SK-MEL-5 (cell line): ENCODE data around the gene BCOR. TPM values are rescaled to one million over a fixed set of nuclear protein-coding genes. Genes with fewer than 3 reads are reported as not detected.

ENCODE experiments used
- DNase-seq: peaks from one replicate; pipeline ENCODE4 v3.0.0-alpha.2; 2016; ENCODE audit warnings: low read depth, low spot score
- in situ Hi-C: cut with HindIII; loops from 2 replicates; pipeline ENCODE4 v1.10.0; 2016; ENCODE audit warnings: low sequenced_read_pairs, high pct_unique_total_duplicates, low pct_unique_long_range_greater_than_20kb
- total RNA-seq: library from RNA; depleted of rRNA; stranded (reverse); fragments of >200 nt; shearing (Covaris generic); gene quantifications from 2 replicates; pipeline ENCODE4 v1.2.3, GENCODE V29; 2014

Gene BCOR
- total RNA-seq, 1 experiment from 2014 or later: 24.3 TPM

DNA sequence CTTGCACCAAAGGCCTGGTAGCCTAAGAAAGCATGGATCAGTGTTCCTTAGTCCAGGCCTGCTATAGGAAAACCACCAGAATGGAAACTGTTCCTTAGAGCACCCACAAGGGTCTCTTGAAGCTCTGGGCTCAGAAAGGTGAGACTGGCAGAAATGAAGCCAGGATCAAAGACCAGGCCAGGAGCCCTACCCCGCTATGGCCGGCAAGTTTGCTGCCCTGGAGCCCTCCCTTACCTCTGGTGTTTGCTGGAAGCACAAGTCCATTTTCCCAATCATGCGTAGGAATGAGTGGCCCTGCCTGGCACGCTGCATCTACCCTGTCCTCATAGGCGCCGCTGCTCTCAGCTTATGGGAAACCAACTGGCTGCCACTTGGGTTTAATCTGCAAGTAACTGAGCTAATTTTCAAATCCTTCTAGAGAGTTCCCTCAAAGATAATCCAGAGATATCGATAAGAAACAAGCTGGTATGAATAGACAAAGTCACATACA, 37.4 kb downstream of the BCOR start:
- in situ Hi-C loops: no loop called here
- DNase-seq: no peak

DNA sequence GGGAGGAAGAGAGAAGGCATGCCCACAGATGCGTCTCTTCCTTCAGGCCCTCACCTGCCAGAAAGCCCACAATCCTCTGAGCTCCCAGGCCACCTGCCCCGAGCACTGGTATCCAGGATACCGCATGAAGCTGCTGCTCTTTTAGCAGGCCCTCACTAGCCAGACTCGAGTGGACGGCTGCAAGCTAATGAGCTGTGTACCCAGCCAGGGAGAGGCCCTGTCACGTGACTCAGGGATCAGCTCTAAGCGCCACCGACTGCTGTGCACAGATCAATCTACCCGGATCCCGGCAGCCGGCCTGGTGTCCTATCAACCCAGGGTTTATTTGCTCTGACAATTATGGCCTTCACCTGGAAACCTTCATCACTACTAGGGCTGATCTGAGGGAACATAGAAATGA, 39.0 kb downstream of the BCOR start:
- no peak for DNase-seq
- in situ Hi-C loops: no loop called here

DNA sequence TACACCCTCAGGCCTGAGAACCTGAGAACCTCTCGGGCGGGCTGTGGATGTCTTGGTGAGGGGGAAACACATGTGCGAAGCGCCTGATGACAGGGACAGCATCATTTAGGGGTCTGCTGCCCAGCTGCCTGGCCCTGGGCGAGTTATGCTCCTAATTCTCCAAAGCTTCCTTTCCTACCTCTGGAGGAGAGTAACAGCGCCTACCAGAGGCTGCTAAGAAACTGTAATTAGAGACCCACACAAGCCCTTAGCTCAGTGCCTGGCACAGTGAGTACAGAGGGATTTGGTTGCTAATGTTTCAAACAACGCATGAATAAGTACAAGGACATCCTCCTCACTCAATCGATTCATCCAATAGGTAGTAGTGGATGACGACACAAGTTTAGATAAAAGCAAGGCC, 40.4 kb downstream of the BCOR start:
- in situ Hi-C loops: no loop called here
- no peak for DNase-seq

DNA sequence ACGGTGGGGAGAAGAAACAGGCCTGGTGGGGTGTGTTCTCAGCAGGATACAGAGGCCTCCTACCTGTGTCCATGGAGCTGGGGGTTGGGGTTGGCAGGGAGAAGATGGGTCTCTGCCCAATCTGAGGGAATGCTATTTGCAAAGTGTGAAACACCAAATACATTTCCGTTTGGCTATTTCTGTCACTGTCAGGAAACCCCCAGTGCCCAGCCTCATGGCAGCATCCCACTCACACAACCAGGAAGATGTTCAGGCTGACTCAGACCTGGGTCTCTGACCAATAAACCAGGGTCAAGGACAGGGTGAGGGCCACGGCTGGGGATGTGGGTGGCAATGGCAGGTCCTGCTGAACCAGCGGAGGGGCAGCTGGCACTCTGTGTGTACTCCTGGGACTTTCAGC, 41.3 kb downstream of the BCOR start:
- in situ Hi-C loops: no loop called here
- no peak for DNase-seq

DNA sequence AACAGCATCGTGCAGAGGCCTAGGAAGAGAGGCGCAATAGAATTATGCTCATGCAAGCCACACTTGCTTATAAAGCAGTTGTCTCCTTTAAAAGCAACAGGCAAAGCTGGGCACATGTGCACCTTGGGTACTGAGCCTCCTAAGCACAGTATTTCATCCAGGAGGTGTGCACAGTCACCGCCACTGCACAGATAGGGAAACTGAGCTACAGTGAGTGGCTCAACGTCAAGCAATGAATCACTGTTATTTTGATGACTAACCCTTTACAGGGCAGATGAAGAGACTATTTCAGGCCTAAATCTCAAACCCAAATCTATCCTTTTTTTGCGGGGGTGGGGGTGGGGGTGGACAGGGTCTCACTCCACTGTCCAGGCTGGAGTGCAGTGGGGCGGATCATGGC, 42.3 kb downstream of the BCOR start:
- no peak for DNase-seq
- in situ Hi-C loops: no loop called here

GRCh38 chrX:40054793-40055192, 43.0 kb downstream of the BCOR start:
- in situ Hi-C loops: no loop called here
- no peak for DNase-seq

- DNase-seq: no peak
- in situ Hi-C loops: no loop called here
These were observed 47.2 kb downstream of the BCOR start for GRCh38 chrX:40050532-40050931.

- no peak for DNase-seq
- in situ Hi-C loops: no loop called here
These were observed 48.6 kb downstream of the BCOR start for GRCh38 chrX:40049084-40049641.

DNA sequence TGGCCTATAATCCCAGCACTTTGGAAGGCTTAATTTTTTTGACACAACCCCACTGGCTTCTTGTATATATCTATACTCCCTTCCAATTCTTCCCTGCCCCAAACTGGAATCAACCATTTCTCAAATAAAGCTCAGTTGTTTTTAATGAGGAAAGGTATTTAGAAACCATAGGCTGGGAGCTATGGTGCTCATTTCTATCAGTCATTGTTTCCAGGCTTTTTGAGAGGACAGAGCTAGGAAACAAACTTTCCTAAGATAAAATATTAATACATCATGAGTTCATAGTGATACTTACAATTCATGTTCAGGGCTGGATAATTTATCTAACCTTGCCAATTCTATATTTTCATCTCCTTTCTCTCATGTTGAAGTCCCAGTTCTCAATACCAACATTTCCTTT, 50.3 kb downstream of the BCOR start:
- in situ Hi-C loops: no loop called here
- DNase-seq: no peak

DNA sequence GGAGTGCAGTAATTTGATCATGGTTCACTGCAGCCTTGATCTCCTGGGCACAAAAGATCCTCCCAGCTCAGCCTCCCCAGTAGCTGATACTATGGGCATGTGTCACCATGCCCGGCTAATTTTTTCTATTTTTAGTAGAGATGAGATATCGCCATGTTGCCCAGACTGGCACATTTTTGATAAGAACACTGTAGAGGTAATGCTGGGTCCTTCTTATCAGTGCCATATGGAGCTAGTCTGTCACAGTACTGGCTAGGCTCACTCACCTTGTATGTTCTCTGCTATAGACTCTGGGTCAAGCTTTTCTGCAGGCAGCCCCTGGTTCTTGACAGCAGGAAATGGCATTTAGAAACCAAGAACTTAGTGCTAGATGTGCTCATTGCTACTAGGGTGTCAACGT, 53.9 kb downstream of the BCOR start:
- in situ Hi-C loops: no loop called here
- DNase-seq: no peak

DNA sequence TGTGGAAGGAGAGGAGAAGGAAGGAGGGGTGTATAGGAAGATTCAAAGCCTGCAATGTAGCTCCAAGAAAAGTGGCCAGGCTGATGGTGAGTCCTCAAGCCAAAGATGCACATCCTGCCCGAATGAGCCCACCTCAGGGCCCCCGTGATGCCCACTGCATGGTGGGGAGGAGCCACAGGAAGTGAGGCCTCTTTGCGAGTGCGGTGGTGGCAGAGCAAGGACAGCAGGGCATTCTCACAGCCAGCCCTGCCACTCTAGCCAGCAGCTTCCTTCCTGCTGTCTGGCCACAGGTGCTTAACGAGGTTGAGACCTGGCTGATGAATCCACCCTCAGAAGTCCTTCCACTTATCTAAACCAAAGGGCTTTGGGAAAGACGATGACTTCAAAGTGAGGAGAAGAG, 55.8 kb downstream of the BCOR start:
- no peak for DNase-seq
- in situ Hi-C loops: no loop called here

DNA sequence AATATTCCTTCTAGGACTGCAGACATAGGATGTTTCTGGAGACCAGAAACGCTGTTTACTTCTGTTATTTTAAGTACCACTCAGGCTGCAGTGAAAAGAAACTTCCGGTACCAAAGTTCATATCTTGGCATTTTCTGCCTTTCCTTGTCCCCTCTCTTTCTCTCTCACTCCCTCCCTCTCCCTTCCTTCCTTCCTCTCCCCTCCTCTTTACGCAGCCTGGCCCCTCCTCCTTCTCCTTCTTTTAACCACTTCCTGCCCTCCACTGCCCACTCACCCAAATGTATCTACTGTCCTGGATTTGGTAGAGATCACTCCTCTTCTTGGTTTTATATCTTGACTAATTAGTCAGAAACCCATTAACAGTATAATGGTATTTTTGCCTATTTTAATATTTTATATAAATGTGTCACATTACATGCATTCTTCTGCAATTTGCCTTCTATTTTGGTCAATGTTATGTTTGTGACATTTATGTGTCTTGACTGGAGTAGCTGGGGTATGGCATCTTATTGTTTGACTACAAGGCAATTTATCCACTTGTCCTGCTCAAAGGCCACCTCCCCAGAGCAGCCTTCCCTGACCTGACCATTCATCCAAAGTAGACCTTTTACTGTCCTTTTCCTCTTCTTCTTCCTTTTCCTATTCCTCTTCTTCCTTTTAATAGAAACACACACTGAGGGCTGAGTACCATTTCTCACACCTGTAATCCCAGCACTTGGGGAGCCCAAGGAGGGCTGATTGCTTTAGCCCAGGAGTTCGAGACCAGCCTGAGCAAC, 56.9 kb downstream of the BCOR start:
- in situ Hi-C loops: no loop called here
- DNase-seq: peak; percentile 6

DNA sequence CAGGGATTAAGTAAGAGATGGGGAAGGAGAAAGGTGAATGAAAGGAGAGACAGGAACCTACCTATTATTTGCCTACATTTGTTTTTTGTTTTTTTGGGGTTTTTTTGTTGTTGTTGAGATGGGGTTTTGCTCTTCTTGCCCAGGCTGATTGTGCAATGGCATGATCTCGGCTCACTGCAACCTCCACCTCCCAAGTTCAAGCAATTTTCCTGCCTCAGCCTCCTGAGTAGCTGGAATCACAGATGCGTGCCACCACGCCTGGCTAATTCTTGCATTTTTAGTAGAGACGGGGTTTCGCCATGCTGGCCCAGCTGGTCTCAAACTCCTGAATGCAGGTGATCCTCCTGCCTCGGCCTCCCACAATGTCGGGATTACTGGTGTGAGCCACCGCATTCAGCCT, 57.9 kb downstream of the BCOR start:
- in situ Hi-C loops: no loop called here
- DNase-seq: no peak

DNA sequence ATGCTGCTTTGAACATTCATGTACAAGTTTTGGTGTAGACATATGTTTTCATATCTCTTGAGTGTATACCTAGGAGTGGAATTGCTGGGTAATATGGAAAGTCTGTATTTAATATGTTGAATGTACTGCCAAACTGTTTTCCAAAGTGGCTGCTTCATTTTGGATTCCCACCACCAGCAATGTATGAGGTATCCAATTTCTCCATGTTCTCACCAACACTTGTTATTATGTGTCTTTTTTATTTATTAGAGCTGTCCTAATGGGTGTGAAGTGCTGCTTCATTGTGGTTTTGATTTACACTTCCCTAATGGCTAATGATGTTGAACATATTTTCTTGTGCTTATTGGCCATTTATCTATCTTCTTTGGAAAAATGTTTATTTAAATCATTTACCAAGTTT, 60.4 kb downstream of the BCOR start:
- in situ Hi-C loops: no loop called here

GRCh38 chrX:40035726-40036125, 62.0 kb downstream of the BCOR start:
- no peak for DNase-seq
- in situ Hi-C loops: no loop called here

More for the DNA sequence above, 60.4 kb downstream of the BCOR start:
- no peak for DNase-seq

GRCh38 chrX:40031911-40032310, 65.8 kb downstream of the BCOR start:
- DNase-seq: no peak
- in situ Hi-C loops: no loop called here

GRCh38 chrX:40030205-40030604, 67.6 kb downstream of the BCOR start:
- in situ Hi-C loops: no loop called here
- DNase-seq: no peak

- in situ Hi-C loops: no loop called here
- no peak for DNase-seq
These were observed 75.3 kb downstream of the BCOR start for GRCh38 chrX:40022421-40022820.

GRCh38 chrX:40021647-40022046, 76.1 kb downstream of the BCOR start:
- in situ Hi-C loops: no loop called here
- no peak for DNase-seq
